Thoracic aorta (tissue), 2 donors: ENCODE measurements around the gene SSMEM1. TPM values are rescaled to one million over a fixed set of nuclear protein-coding genes. Genes with fewer than 3 reads are reported as not detected.

Experiments
- ATAC-seq: fragments of 150-250 bp; one replicate; pipeline ENCODE4 v1.8.0; 2017; ENCODE audit warnings: low read depth; ENCODE audit not compliant: insufficient number of reproducible peaks, low FRiP score
- DNase-seq: peaks from one replicate; pipeline ENCODE4 v3.0.0-alpha.2; 2020; ENCODE audit warnings: low spot score
- H3K27ac ChIP-seq, 2 donors: fragments of 200-600 bp; sonication (generic); 1 replicate in 1 of 2; 2 replicates in 1 of 2; pipeline ENCODE4 v1.5.1; 2016; ENCODE audit warnings: mild to moderate bottlenecking in 2 of 2, moderate library complexity in 2 of 2
- H3K27me3 ChIP-seq: fragments of 200-600 bp; sonication (generic); replicated peaks from 2 replicates; pipeline ENCODE4 v1.6.0; 2016; ENCODE audit warnings: mild to moderate bottlenecking; ENCODE audit not compliant: insufficient read depth
- H3K36me3 ChIP-seq: fragments of 200-600 bp; sonication (generic); one replicate; pipeline ENCODE4 v1.5.1; 2016
- H3K4me1 ChIP-seq, 2 donors: fragments of 200-600 bp; sonication (generic); 1 replicate in 1 of 2; 2 replicates in 1 of 2; pipeline versions ENCODE4 v1.5.1 to v1.6.0; 2016; ENCODE audit warnings: low read depth in 2 of 2, mild to moderate bottlenecking in 1 of 2; ENCODE audit not compliant: control insufficient read depth in 1 of 2
- H3K4me3 ChIP-seq: fragments of 200-600 bp; sonication (generic); 2 replicates; pipeline ENCODE4 v1.5.1; 2016; ENCODE audit warnings: mild to moderate bottlenecking
- H3K9me3 ChIP-seq: fragments of 200-600 bp; sonication (generic); 2 replicates; pipeline ENCODE4 v1.5.1; 2016
- total RNA-seq, 2 donors: library from RNA; depleted of rRNA; stranded (reverse); fragments of >200 nt; gene quantifications; one replicate each; pipeline versions ENCODE4 v1.1.0 to v1.2.3, GENCODE V29; 2016
- TF ChIP-seq, protein P1 (sequence below): fragments of 200-600 bp; sonication (generic); IDR thresholded peaks from one replicate; pipeline ENCODE4 v1.5.1; 2019; ENCODE audit warnings: antibody characterized with exemption

The SSMEM1 gene, protein sequence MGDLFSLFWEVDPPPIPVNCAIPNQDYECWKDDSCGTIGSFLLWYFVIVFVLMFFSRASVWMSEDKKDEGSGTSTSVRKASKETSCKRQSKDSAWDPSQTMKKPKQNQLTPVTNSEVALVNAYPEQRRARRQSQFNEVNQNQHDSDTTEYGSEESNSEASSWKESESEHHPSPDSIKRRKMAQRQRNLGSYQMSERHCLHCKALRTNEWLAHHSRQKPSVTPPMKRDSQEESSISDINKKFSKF
- total RNA-seq = not detected

GRCh38 chr7:130207642-130208041 is at the start of gene SSMEM1:
TSS of gene SSMEM1 (plus strand) at chr7:130207860. CDS start at chr7:130207911, 51 bp downstream.
- TF ChIP-seq, protein P1, sequence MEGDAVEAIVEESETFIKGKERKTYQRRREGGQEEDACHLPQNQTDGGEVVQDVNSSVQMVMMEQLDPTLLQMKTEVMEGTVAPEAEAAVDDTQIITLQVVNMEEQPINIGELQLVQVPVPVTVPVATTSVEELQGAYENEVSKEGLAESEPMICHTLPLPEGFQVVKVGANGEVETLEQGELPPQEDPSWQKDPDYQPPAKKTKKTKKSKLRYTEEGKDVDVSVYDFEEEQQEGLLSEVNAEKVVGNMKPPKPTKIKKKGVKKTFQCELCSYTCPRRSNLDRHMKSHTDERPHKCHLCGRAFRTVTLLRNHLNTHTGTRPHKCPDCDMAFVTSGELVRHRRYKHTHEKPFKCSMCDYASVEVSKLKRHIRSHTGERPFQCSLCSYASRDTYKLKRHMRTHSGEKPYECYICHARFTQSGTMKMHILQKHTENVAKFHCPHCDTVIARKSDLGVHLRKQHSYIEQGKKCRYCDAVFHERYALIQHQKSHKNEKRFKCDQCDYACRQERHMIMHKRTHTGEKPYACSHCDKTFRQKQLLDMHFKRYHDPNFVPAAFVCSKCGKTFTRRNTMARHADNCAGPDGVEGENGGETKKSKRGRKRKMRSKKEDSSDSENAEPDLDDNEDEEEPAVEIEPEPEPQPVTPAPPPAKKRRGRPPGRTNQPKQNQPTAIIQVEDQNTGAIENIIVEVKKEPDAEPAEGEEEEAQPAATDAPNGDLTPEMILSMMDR = no peak
- no peak within 1 kb of the TSS for H3K4me3 ChIP-seq
- DNase-seq = no peak
- no peak within 1 kb of the TSS for H3K27ac ChIP-seq
- no peaks in the 10 kb centered on the region for H3K36me3 ChIP-seq
- no peak for ATAC-seq
- H3K4me1 ChIP-seq = peaks cover 0 to 9% of the 10 kb centered on the region in 2 donors
- H3K9me3 ChIP-seq = no peaks in the 10 kb centered on the region
- no peaks in the 10 kb centered on the region for H3K27me3 ChIP-seq

DNA sequence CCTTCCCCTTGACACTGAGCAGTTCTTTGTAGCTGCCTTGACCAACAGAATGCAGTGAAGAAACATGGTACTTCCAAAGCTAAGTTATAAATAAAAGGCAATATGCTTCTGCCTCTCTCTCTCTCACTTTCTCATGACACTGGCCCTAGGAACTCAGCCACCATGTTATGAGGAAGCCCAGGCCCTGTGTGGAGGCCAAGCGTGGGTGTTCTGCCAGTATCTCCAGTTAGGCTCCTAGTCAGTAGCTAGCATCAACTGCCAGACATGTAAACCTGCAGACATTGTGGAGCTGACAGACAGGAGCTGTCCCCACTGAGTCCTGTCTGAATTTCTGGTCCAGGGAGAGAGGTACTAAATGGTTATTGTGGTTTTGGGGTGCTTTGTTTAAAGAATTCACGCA is 47.6 kb upstream of the SSMEM1 start:
- no peak for DNase-seq
- Histone ChIP-seq H3K4me3 (no peak overlapping the region), H3K27me3 (no peaks in the 10 kb centered on the region), H3K36me3 (peaks cover 14% of the 10 kb centered on the region), H3K27ac (no peak overlapping the region), H3K9me3 (peaks cover 4% of the 10 kb centered on the region), H3K4me1 (no peaks in the 10 kb centered on the region)
- TF ChIP-seq, protein P1 = no peak
- ATAC-seq = no peak

- ATAC-seq (no peak), DNase-seq (no peak)
- Histone ChIP-seq H3K9me3 (peaks cover 4% of the 10 kb centered on the region), H3K27ac (no peak overlapping the region), H3K27me3 (no peaks in the 10 kb centered on the region), H3K4me3 (no peak overlapping the region), H3K4me1 (no peaks in the 10 kb centered on the region), H3K36me3 (peaks cover 16% of the 10 kb centered on the region)
- TF ChIP-seq, protein P1 = no peak
Measured at GRCh38 chr7:130160455-130160854, 47.2 kb upstream of the SSMEM1 start.

DNA sequence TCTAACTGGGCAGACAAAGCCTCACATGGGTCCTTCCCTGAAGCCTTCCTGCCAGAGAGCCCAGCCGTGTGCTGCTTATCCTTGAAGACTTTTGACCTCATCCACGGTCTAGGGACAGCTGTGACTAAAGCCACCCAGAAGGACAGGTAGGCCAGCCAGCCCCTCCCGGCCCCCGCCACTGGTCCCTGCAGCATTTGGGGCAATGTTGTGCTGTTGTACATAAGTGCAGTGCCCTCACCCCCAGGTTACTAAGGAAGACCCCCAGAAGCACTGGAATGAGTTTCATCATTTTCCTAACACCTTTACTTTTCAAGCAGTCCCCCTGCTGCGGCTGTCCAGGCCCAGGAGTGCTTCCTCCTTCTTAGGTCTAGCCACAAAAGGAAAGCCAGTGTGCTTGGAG is 45.5 kb upstream of the SSMEM1 start:
- H3K27ac ChIP-seq = no peak overlapping the region
- no peak overlapping the region for H3K4me3 ChIP-seq
- H3K4me1 ChIP-seq = no peaks in the 10 kb centered on the region
- TF ChIP-seq, protein P1 = no peak
- H3K36me3 ChIP-seq = peaks cover 16% of the 10 kb centered on the region
- H3K9me3 ChIP-seq = no peaks in the 10 kb centered on the region
- no peak for DNase-seq
- ATAC-seq = no peak
- no peaks in the 10 kb centered on the region for H3K27me3 ChIP-seq

- no peak for ATAC-seq
- Histone ChIP-seq H3K27me3 (no peaks in the 10 kb centered on the region), H3K4me1 (no peaks in the 10 kb centered on the region), H3K9me3 (no peaks in the 10 kb centered on the region), H3K27ac (no peak overlapping the region), H3K4me3 (no peak overlapping the region), H3K36me3 (peaks cover 10% of the 10 kb centered on the region)
- DNase-seq = no peak
- TF ChIP-seq, protein P1 = no peak
Measured at GRCh38 chr7:130174237-130174959, 33.3 kb upstream of the SSMEM1 start.
